Measurements from ENCODE around the gene HUS1.
"Not testable (repeated sequence)": the region's sequence is repeated elsewhere in the genome, so short reads cannot be mapped to it uniquely, and the experiment has no call there.

Gene HUS1

GRCh38 chr7:47979145-47979831 is at the start of gene HUS1:
Gene HUS1, minus strand, starts transcription at chr7:47979615. Its CDS starts 96 bp downstream, at chr7:47979519.
- DNase-seq: peak; percentile 94

DNA sequence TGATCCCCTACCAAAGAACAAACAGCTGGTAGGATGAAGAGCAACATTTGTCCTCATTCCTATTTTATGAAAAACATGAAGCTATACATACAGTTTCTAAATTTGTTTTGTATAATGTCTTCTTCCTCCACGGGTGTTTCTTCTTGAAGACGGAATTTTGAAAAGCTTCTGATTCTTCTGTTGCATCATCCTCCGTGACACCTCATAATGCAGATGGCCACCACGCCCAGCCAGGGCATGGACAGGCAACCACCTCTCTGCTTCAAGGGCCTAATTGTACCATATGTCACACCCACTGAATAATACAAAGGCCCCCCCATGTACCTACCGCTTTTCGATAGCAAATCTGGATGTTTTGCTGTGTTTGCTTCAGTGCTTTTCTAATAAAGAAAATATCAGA is 49.5 kb upstream of the HUS1 start, which contains the start of gene SUN3:
SUN3 (minus strand) TSS at position 170 of the 400 bp plus-strand sequence; CDS start at position 1, 169 bp downstream.
- no peak for DNase-seq

- no peak for DNase-seq
These were observed 46.2 kb upstream of the HUS1 start for GRCh38 chr7:48025624-48026023.

GRCh38 chr7:48017674-48018073 is 38.3 kb upstream of the HUS1 start:
- DNase-seq: no peak

DNA sequence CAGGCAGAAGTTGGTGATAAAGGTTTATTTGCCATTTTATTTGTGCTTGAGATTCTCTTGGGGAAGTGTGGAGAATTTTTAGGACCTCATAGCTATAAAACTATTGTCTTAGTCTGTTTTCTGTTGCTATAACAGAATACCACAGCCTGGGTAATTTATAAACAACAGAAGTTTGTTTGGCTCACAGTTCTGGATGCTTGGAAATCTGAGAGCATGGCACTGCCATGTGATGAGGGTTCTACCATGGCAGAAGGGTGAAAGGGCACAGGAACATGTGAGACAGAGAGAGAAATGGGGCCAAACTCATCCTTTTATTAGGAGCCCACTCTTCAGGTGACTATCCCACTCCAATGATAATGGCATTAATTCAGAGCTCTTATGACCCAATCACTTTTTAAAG is 37.2 kb upstream of the HUS1 start:
- DNase-seq: no peak

GRCh38 chr7:48011951-48012350 is 32.5 kb upstream of the HUS1 start:
- DNase-seq: no peak

- DNase-seq: no peak
These were observed 31.9 kb upstream of the HUS1 start for GRCh38 chr7:48011323-48011722.

DNA sequence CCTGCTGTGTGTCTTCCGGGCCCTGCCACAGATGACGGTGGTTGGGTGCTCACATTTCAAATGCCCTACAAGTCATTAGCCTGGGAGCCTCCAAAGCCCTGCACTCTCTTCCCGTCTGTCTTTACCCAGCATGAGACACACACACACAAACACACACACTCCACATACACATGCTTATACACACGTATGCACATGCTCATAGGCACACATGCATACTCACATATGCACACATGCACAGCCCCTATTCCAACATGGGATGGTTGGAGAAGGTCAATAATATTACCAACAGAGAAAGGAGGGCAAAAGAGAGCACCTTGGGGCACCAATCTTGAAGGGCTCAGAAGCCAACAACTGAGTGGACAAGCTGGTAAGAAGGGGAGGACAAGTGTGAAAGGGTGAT is 30.5 kb upstream of the HUS1 start:
- DNase-seq: no peak

DNA sequence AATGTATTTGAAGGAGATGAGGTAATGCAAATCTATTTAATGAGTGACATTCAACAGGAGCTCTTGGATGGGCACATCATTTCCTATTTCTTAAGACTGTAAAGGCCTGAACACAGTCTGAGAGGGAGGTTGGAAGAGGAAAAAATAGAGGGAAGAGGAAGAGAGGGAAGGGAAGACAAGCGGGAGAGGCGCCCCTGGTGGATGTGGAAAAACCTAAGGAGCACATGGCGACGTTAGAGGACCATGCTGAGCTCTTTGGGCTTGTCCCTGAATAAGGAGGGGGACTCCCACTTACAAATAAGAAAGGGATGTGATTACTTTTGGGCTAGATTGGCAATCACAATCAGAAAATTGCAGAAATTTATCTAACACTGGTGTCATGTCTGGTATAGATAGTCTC is 29.8 kb upstream of the HUS1 start:
- no peak for DNase-seq

- no peak for DNase-seq
These were observed 27.5 kb upstream of the HUS1 start for GRCh38 chr7:48006866-48007265.

- no peak for DNase-seq
These were observed 25.2 kb upstream of the HUS1 start for GRCh38 chr7:48004638-48005037.

DNA sequence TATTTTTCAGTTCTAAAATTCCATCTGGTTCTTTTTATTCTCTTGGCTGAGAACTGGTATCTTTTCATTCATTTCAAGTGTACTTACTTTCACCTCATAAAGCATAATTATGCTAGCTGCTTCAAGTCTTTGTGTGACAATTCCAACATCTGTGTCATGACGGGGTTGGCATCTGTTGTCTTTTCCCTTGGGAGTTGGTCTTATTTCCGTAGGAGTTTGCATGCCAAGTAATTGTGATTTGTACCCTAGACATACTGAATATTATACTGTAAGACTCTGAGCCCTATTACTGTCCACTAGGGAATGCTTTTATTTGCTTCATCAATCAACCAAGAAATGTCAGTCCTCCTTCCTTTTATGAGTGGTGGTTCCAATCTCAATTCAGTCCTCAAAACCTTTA is 24.6 kb upstream of the HUS1 start:
- DNase-seq: no peak

- DNase-seq: not testable (repeated sequence)
These were observed 20.7 kb upstream of the HUS1 start for GRCh38 chr7:48000164-48000563.

- DNase-seq: no peak
These were observed 20.0 kb upstream of the HUS1 start for GRCh38 chr7:47999413-47999812.

GRCh38 chr7:47992446-47992845 is 13.0 kb upstream of the HUS1 start:
- no peak for DNase-seq

DNA sequence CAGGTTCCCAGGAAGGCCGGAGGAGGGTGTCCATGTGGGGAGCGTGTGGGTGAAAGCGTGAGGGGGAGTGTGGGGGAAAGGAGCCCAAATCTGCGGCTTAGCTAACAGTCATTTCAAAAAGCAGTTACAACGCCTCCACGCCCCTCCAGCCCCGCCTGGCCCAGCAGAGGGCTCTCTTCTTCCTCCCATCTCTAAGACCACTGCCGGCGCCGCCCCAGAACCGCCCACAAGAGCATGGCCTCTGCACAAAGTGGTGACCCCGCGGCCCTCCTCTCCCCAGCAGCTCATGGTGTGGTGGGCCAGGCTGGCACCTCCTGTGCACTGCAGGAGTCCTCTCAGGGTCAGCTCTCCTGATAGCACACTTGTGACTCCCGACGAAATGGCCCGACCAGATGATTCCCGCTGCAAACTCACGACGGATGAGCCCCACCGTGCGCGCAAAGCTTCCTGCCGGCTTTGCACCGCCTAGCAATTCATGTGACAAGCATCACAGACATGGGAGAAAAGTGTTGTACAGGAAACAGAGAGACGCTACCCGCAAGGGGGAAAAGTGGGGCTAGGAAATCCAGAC is 12.4 kb upstream of the HUS1 start:
- peak; percentile 80 for DNase-seq

GRCh38 chr7:47991270-47991669 is 11.9 kb upstream of the HUS1 start:
- DNase-seq: no peak

DNA sequence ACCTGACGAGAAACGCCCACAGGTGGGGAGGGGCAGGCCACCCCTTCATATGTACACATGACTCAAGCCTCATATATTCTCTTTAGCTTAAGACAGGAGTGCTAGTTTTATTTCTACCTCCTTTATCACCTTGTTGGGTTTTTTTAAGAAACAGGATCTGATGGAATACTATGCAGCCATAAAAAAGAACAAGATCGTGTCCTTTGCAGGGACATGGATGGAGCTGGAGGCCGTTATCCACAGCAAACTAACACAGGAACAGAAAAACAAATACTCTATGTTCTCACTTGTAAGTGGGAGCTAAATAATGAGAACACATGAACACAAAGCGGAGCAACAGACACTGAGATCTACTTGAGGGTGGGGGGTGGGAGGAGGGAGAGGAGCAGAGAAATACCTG is 11.2 kb upstream of the HUS1 start:
- DNase-seq: no peak

DNA sequence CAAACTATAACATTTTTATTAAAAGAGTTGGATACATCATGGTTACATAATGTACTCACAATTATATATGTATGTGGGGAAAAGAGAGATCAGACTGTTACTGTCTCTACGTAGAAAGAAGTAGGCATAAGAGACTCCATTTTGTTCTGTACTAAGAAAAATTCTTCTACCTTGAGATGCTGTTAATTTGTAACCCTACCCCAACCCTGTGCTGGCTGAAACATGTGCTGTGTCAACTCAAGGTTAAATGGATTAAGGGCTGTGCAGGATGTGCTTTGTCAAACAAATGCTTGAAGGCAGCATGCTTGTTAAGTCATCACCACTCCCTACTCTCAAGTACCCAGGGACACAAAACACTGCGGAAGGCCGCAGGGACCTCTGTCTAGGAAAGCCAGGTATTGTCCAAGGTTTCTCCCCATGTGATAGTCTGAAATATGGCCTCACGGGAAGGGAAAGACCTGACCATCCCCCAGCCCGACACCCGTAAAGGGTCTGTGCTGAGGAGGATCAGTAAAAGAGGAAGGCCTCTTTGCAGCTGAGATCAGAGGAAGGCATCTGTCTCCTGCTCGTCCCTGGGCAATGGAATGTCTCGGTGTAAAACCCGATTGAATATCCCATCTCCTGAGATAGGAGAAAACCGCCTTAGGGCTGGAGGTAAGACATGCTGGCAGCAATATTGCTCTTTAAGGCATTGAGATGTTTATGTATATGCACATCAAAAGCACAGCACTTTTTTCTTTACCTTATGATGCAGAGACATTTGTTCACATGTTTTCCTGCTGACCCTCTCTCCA is 10.4 kb upstream of the HUS1 start:
- DNase-seq: not testable (repeated sequence)

GRCh38 chr7:47988496-47989386 is 9.3 kb upstream of the HUS1 start:
- DNase-seq: no peak

DNA sequence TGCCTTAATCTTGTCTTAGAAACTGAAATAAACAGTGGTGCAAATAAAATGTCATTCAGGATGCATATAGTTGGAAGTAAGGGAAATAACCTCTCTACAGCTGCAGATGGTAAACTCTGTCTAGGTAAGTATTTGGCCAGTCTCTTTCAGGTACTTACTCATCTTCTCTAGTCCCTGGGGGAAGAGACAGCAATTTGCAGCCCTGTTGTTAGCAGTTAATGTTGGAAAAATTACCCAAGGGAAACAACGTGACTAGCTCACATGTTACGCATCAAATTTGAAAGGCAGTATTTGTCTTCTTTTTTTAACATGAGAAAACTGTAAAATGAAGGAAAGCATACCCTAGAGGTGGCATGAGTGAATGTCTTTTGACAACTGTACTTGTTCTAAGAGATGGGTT is 3.2 kb upstream of the HUS1 start:
- DNase-seq: no peak

DNA sequence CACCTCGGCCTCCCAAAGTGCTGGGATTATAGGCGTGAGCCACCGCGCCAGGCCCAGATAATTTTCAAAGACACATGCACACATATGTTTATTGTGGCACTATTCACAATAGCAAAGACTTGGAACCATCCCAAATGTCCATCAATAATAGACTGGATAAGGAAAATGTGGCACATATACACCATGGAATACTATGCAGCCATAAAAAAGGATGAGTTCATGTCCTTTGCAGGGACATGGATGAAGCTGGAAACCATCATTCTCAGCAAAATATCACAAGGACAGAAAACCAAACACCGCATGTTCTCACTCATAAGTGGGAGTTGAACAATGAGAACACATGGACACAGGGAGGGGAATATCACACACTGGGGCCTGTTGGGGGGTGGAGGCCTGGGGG is 1.2 kb upstream of the HUS1 start:
- not testable (repeated sequence) for DNase-seq

DNA sequence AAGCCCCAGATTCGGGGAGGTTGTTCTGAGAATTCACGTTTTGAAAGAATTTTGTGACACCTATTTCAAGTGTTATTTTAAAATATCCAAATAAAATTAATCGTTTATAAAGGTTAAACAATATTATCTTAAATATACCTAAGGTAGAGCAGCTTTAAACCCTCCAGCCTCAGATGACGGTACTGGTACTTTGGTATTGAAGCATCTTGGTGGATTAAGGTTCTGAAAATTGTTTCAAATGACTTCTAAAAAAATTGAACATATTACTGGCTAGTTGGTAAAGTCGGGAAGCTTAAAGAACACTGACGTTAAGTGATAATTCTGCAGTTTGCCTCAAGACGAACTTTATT is 392 bp upstream of the HUS1 start:
- no peak for DNase-seq

Measured in activated CD4-positive, CD25-positive, alpha-beta regulatory T cell treated with anti-CD3 and anti-CD28 coated beads, Interleukin-2, amount 50 U/mL, for 72 hours (primary cell).